Uterus (tissue), 2 donors: ENCODE results near the gene MSI2.

Source experiments
- POLR2A ChIP-seq, 2 donors: fragments of 450-650 bp; IDR thresholded peaks; one replicate each; pipeline ENCODE4 v1.6.1; 2016; ENCODE audit warnings: antibody characterized with exemption in 2 of 2, mild to moderate bottlenecking in 1 of 2, moderate library complexity in 1 of 2
- TF ChIP-seq, protein P1 (sequence below), 4 experiments: fragments of 200-600 bp in 2 of 4; fragments of 450-650 bp in 2 of 4; sonication (generic) in 2 of 4; IDR thresholded peaks; one replicate each; pipeline ENCODE4 v1.5.1; 2016 to 2019; ENCODE audit warnings: antibody characterized with exemption in 4 of 4, mild to moderate bottlenecking in 2 of 4, moderate library complexity in 1 of 4

DNA sequence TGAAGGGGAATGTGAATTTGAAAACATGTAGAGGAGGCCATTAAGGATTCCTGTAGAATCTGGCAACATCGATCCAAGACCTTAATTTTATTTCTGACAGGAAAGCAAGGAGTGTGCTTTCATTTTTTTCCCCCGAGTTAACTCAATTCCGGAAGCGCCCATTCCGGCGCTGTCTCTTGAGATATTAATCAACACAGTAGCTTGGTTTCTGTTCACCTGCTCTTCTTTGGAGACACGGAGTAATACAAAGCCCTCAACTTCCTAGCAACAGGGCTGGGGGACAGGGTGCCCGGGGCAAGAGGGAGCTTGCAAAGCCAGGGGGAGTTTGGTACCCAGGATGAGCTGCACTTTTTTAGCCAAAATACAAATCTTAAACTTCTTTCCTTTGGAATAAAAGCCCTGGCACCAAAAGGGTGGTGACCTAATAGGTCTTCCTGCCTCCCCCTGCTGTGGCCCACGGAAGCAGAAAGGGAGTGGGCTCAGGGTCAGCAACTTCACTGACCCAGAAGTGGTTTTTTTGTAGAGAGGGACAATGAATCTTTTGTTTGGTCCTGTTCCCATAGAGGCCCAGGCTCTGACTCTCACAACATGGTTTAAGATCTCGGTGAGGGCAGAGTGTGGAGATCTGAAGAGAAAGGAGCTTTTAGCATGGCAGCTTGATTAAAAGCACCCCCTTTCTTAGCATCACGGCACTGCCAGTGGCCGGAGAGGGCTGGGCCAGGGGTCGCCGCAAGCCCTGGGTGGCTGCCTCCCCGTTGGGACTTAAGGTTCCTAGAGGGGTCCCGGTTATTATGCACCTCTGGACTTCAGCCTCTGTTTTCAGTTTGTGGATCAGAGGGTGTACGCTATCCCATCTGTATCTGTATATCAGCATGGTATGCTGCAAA, 281.4 kb downstream of the MSI2 start:
- TF ChIP-seq, protein P1, sequence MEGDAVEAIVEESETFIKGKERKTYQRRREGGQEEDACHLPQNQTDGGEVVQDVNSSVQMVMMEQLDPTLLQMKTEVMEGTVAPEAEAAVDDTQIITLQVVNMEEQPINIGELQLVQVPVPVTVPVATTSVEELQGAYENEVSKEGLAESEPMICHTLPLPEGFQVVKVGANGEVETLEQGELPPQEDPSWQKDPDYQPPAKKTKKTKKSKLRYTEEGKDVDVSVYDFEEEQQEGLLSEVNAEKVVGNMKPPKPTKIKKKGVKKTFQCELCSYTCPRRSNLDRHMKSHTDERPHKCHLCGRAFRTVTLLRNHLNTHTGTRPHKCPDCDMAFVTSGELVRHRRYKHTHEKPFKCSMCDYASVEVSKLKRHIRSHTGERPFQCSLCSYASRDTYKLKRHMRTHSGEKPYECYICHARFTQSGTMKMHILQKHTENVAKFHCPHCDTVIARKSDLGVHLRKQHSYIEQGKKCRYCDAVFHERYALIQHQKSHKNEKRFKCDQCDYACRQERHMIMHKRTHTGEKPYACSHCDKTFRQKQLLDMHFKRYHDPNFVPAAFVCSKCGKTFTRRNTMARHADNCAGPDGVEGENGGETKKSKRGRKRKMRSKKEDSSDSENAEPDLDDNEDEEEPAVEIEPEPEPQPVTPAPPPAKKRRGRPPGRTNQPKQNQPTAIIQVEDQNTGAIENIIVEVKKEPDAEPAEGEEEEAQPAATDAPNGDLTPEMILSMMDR (IDR thresholded peaks at IDR 0.05), result no peak
- no peak for TF ChIP-seq POLR2A (IDR thresholded peaks at IDR 0.05)
